GM15510 (cell line): ENCODE results near the gene LMNA.

Source experiments
- POLR2A ChIP-seq: IDR thresholded peaks from 3 replicates; pipeline ENCODE4 v1.6.1; 2011; ENCODE audit warnings: borderline replicate concordance; ENCODE audit not compliant: insufficient read length; ENCODE audit errors: extremely low read depth

Gene LMNA

GRCh38 chr1:156177919-156178654, 63.6 kb downstream of the LMNA start:
- TF ChIP-seq POLR2A = no peak

GRCh38 chr1:156180471-156180870, 66.0 kb downstream of the LMNA start:
- no peak for TF ChIP-seq POLR2A
